HG02970 (cell line): ENCODE data around the gene AFF3.

Source experiments
- ATAC-seq: cut with Tn5 transposase; IDR thresholded peaks from one replicate; pipeline ENCODE4 v1.9.1; 2021; ENCODE audit warnings: mild to moderate bottlenecking, moderate library complexity, moderate number of reproducible peaks; ENCODE audit not compliant: unreplicated experiment, low FRiP score

AFF3 gene

DNA sequence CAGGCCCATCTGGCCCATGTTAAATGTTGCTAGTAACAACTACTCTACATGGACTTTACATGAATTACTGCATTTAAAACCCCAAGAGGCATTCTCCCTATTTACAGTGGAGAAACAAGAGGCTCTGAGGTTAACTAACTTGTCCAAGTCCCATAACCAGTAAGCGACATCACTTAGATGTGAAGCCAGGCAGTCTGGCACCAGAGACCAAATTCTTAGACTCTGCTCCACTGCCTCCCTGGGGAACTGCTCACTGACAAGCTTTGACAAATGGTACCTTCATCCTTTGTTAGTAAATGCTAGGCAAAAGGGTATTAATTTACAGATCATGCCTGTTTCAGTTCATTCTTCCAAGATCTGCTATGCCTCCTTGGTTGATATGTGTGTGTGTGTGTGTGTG lies 124.8 kb downstream of the AFF3 start:
- no peak for ATAC-seq

GRCh38 chr2:100016756-100017155 lies 125.6 kb downstream of the AFF3 start:
- ATAC-seq = no peak

- ATAC-seq = no peak
Observed at GRCh38 chr2:100015849-100016248, 126.5 kb downstream of the AFF3 start.

GRCh38 chr2:100013892-100014677 lies 128.3 kb downstream of the AFF3 start:
- no peak for ATAC-seq

- no peak for ATAC-seq
Observed at GRCh38 chr2:100012561-100012960, 129.8 kb downstream of the AFF3 start.

DNA sequence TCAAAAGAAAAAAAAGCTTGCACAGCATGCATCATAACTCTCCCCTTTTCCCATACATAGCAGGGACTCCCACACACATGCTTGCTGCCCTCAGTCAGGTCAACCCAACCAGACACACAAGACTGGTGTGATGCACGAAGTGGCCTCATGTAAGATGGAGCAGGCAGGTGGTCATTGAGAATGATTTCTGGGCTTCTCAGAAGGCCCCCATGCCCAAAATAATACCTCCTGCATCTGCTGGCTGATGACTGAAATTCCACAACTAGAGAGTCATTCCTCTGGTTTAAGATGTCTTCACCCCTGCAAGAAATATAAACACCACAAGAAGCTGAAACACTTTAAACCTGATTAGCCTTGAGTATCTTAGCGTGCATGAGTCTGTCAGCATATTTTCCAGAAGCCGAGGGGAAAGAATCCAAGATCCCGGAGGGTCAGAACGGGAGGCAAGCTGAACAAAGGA lies 131.1 kb downstream of the AFF3 start:
- ATAC-seq = no peak

- no peak for ATAC-seq
Observed at GRCh38 chr2:100010606-100011005, 131.8 kb downstream of the AFF3 start.

DNA sequence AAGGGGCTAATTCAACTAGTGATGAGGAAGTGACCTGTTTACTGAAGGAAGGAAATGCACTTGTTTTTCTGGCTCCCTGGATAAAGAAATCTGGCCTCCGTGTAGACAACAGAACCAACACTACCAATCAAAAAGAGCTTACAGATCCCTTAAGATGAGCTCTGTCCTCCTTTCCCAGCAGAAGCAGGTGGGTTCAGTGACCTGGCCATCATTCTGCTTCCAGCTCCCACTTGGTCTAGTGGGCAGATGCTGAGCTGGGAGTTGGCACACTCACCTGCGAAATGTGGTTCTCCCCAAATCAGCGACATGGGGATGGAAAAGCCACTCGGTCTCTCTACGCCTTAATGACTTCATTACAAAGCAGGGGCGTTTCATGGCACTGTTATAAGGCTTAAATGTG lies 132.6 kb downstream of the AFF3 start:
- ATAC-seq = no peak

DNA sequence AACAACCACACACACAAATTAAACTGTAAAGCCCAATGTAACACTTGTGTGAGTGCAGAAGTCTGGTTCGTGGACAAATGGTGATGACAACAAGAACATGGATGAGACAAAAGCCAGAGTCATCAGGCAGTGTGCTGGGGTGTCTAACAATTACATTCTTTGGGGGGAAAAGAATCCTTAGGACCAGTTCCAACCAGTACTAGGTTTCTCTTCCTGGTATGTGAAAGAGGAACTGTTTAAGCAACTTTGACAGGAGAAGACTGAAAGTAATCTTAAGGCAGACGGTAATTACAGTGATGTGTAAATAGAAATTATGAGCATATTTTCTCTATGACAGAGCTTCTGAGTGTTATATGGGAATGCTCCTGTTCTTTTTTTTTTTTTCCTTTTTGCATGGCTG lies 133.4 kb downstream of the AFF3 start:
- no peak for ATAC-seq

DNA sequence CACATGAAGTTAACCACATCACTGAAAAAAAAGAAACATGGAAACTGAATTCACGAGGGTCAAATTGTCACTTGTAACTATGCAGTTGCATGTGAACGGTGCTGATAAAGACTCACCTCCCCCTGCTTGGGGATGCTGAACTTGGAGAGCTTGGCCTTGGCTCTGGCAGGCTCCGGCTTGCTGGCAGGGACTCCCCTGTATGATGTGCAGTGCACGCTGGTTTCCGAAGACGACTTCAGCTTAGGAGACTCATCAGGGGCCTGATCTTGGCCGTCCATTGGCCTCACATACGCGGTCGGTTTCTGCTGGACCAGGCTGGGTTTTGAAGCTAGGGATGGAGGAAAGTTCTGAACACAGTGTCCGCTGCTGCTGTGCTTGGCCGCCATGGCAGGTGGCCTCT lies 135.9 kb downstream of the AFF3 start:
- ATAC-seq = no peak

DNA sequence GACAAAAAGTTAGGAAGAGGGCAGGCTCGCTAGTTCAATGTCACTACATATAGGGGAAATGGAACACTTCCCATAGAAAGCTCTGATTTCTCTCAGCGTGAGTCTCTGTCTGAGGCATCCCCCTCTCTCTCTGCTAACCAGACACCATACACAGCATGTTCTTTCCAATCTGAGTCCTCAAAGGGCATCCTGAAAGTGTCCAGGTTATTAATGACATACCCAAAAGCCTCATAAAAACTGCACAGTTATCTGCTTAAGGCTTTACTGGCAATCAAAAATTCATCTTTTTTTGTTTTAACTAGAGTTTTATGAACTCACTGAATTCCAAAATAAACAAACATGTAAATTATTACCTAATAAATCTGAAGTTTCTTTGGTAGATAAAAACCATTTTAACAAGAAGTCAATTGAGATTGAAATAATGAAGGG lies 137.4 kb downstream of the AFF3 start:
- ATAC-seq = no peak

DNA sequence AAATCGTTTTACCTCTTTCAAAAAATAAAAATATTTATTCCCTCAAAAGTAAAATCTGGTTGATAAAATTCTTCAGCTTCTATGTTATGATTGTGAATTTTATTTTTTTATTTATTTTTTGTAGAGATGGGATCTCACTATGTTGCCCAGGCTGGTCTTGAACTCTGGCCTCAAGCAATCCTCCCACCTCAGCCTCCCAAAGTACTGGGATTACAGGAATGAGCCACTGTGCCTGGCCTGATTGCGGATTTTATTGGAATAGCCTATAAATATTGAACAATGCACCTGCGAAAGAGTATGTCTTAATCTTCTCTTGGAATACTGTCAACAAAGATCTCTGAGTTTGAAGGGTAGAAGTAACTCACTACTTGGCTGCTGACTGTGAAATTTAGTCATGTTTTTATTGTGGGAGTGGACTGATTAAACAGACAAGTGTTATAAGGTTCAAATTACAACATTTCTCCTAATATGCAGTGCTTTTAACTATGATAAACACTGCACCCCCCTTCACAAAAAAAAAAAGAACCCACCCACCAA lies 138.0 kb downstream of the AFF3 start:
- no peak for ATAC-seq

- no peak for ATAC-seq
Observed at GRCh38 chr2:100002059-100002458, 140.3 kb downstream of the AFF3 start.

- no peak for ATAC-seq
Observed at GRCh38 chr2:100000915-100001707, 141.3 kb downstream of the AFF3 start.

- no peak for ATAC-seq
Observed at GRCh38 chr2:99998651-99999320, 143.6 kb downstream of the AFF3 start.

DNA sequence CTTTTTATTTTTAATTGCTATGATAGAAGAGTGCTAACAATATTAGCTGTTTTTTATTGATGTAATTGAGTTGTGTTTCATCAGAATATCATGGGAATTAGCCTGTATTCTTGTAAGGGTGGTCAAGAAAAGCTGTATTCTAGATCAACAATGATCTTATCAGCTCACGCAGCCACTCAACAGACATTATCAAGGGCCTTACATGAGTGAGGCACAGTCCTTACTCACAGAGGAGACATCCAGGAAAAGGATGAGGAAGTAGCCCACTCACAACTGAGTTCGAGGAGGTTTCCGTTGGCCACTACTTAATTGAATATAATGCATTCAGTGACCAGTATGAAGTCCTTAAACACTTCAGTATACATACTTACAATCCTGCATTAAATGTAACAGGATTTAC lies 152.5 kb downstream of the AFF3 start:
- ATAC-seq = no peak

GRCh38 chr2:99988599-99988998 lies 153.8 kb downstream of the AFF3 start:
- ATAC-seq = no peak

DNA sequence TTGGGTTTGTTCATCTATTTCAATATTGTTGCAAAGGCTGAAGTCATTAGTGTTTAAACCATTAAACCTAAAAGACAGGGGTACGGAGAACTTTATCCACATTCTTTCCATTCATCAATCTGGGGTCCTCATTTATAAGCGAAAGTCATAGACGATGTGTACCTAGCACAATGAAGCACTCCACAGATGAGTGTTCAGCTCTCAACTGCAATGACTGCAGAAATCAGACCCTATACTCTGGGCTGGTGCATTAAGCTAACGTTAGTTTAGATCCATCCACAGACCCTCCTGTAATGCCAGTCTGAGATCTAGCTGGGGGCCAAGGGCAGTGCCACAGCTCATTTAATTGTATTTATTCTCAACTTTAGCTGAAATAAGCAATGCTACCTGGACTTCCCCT lies 155.2 kb downstream of the AFF3 start:
- ATAC-seq = no peak

GRCh38 chr2:99984799-99985515 lies 157.4 kb downstream of the AFF3 start:
- ATAC-seq = no peak

- no peak for ATAC-seq
Observed at GRCh38 chr2:99982744-99983143, 159.6 kb downstream of the AFF3 start.
